HCT116 (cell line): Measurements from ENCODE around the gene HSF2BP. TPM values are rescaled to one million over a fixed set of nuclear protein-coding genes. Genes with fewer than 3 reads are reported as not detected.

Experiments
- ATAC-seq: fragments of 200-7000 bp; cut with Tn5 transposase; 2 replicates; pipeline ENCODE4 v1.9.1; 2020; ENCODE audit warnings: mild to moderate bottlenecking, moderate library complexity
- BruUV-seq: library from RNA; stranded (reverse); fragments of 400-500 nt; replicated peaks from 2 replicates; lab custom pipeline; 2021; lab: Mats Ljungman, UMichigan
- CTCF ChIA-PET: fragments of 300-600 bp; sonication (Branson Sonifier 250); formaldehyde crosslinking; loops from one replicate; lab custom pipeline; 2021; ENCODE audit warnings: antibody characterized with exemption; lab: Charles Lee
- POLR2A ChIA-PET: fragments of 300-600, 350-600 bp; sonication (Branson Sonifier 250); formaldehyde crosslinking; loops from one replicate; lab custom pipeline; 2021; ENCODE audit warnings: antibody characterized with exemption; lab: Charles Lee
- RAD21 ChIA-PET, 2 experiments: fragments of 300-600 bp; sonication (Branson Sonifier 250); formaldehyde crosslinking; loops; one replicate each; lab custom pipeline; 2023; ENCODE audit warnings: low total read pairs in 2 of 2; ENCODE audit not compliant: uncharacterized antibody in 2 of 2, unreplicated experiment in 2 of 2, low non-redundant PET in 1 of 2; lab: Charles Lee
- DNase-seq: peaks from one replicate; pipeline ENCODE4 v3.0.0-alpha.2; 2010; ENCODE audit warnings: low read depth, low spot score
- H2AFZ ChIP-seq: fragments of 200-600 bp; shearing (Covaris generic), sonication (generic); 2 replicates; pipeline ENCODE4 v1.6.1; 2017; ENCODE audit warnings: low read depth, mixed run types, mixed read lengths, antibody characterized with exemption, low read length; ENCODE audit not compliant: poor library complexity, severe bottlenecking
- H3K27ac ChIP-seq: 2 replicates; pipeline ENCODE4 v1.5.1; 2012; ENCODE audit warnings: low read depth, low read length
- H3K27me3 ChIP-seq: fragments of 200-600 bp; sonication (generic); 2 replicates; pipeline ENCODE4 v1.6.1; 2016; ENCODE audit warnings: mixed run types, low read length, mixed read lengths; ENCODE audit not compliant: insufficient read depth
- H3K36me3 ChIP-seq, 2 experiments: fragments of 200-500 bp in 1 of 2; fragments of 200-600 bp in 1 of 2; sonication (Bioruptor generic) in 1 of 2; sonication (generic) in 1 of 2; 2 replicates each; pipeline versions ENCODE4 v1.5.1 to v1.6.1; 2014 to 2016; ENCODE audit warnings: low read length in 2 of 2, inconsistent platforms in 1 of 2, mixed read lengths in 1 of 2, mixed run types in 1 of 2; ENCODE audit not compliant: insufficient read depth in 2 of 2, control insufficient read depth in 1 of 2
- H3K4me1 ChIP-seq, 2 experiments: fragments of 200-600 bp in 1 of 2; sonication (generic) in 1 of 2; 2 replicates each; pipeline versions ENCODE4 v1.5.1 to v1.6.1; 2012 to 2017; ENCODE audit warnings: low read length in 2 of 2, inconsistent platforms in 1 of 2, mild to moderate bottlenecking in 1 of 2, mixed read lengths in 1 of 2, mixed run types in 1 of 2, moderate library complexity in 1 of 2; ENCODE audit not compliant: insufficient read depth in 2 of 2, control insufficient read depth in 1 of 2
- H3K4me2 ChIP-seq: fragments of 200-600 bp; sonication (generic); 2 replicates; pipeline ENCODE4 v1.6.1; 2017; ENCODE audit warnings: mixed run types, low read length, mixed read lengths
- H3K4me3 ChIP-seq, 2 experiments: fragments of 200-600 bp in 1 of 2; sonication (generic) in 1 of 2; replicated peaks in 1 of 2; 2 replicates each; pipeline ENCODE4 v1.5.1; 2011 to 2016; ENCODE audit warnings: low read length in 2 of 2, control low read depth in 1 of 2, low read depth in 1 of 2, mild to moderate bottlenecking in 1 of 2, mixed read lengths in 1 of 2, mixed run types in 1 of 2
- H3K79me2 ChIP-seq: fragments of 200-600 bp; sonication (generic); 2 replicates; pipeline ENCODE4 v1.6.1; 2017; ENCODE audit warnings: mild to moderate bottlenecking, mixed run types, low read length, moderate library complexity, mixed read lengths; ENCODE audit not compliant: insufficient read depth
- H3K9ac ChIP-seq: fragments of 200-600 bp; sonication (generic); 2 replicates; pipeline ENCODE4 v1.6.1; 2016; ENCODE audit warnings: low read length, mixed read lengths
- H3K9me2 ChIP-seq: fragments of 200-600 bp; sonication (generic), shearing (Covaris generic); 2 replicates; pipeline ENCODE4 v1.6.1; 2017; ENCODE audit warnings: mixed run types, mild to moderate bottlenecking, moderate library complexity; ENCODE audit not compliant: insufficient read depth
- H3K9me3 ChIP-seq, 2 experiments: fragments of 200-500 bp in 1 of 2; fragments of 200-600 bp in 1 of 2; sonication (Bioruptor generic) in 1 of 2; sonication (generic) in 1 of 2; 2 replicates each; pipeline ENCODE4 v1.6.1; 2014 to 2017; ENCODE audit warnings: low read length in 2 of 2, mixed read lengths in 2 of 2, inconsistent platforms in 1 of 2, low read depth in 1 of 2, mild to moderate bottlenecking in 1 of 2, mixed run types in 1 of 2, moderate library complexity in 1 of 2; ENCODE audit not compliant: control insufficient read depth in 1 of 2, insufficient read depth in 1 of 2
- H4K20me1 ChIP-seq: fragments of 200-600 bp; sonication (generic), shearing (Covaris generic); 2 replicates; pipeline ENCODE4 v1.6.1; 2017; ENCODE audit warnings: mixed run types, mild to moderate bottlenecking, moderate library complexity; ENCODE audit not compliant: insufficient read depth
- CBX3 ChIP-seq: IDR thresholded peaks from 2 replicates; pipeline ENCODE4 v1.6.1; 2012; ENCODE audit warnings: low read depth
- CEBPB ChIP-seq: IDR thresholded peaks from 2 replicates; pipeline ENCODE4 v1.6.1; 2012; ENCODE audit warnings: low read depth
- ELF1 ChIP-seq: IDR thresholded peaks from 2 replicates; pipeline ENCODE4 v1.6.1; 2012; ENCODE audit warnings: low read depth, borderline replicate concordance
- EZH2 ChIP-seq: fragments of 200-600 bp; sonication (generic); IDR thresholded peaks from 2 replicates; pipeline ENCODE4 v1.6.1; 2017; ENCODE audit warnings: antibody characterized with exemption, mixed run types
- POLR2A ChIP-seq: IDR thresholded peaks from 2 replicates; pipeline ENCODE4 v1.7.0; 2011; ENCODE audit warnings: borderline replicate concordance; ENCODE audit not compliant: insufficient read depth, insufficient read length; ENCODE audit errors: extremely low read depth
- POLR2AphosphoS5 ChIP-seq: IDR thresholded peaks from 2 replicates; pipeline ENCODE4 v1.6.1; 2011; ENCODE audit warnings: mild to moderate bottlenecking, low read depth, low read length, moderate library complexity
- RAD21 ChIP-seq: IDR thresholded peaks from 2 replicates; pipeline ENCODE4 v1.6.1; 2012; ENCODE audit warnings: low read depth, mild to moderate bottlenecking
- TCF7L2 ChIP-seq: IDR thresholded peaks from 2 replicates; pipeline ENCODE4 v1.7.0; 2011; ENCODE audit warnings: borderline replicate concordance, inconsistent platforms; ENCODE audit not compliant: insufficient read depth, insufficient read length; ENCODE audit errors: extremely low read depth
- YY1 ChIP-seq: IDR thresholded peaks from 2 replicates; pipeline ENCODE4 v1.6.1; 2011; ENCODE audit warnings: low read length, low read depth, moderate library complexity, mild to moderate bottlenecking; ENCODE audit not compliant: insufficient replicate concordance; ENCODE audit errors: extremely low read depth
- ZFX ChIP-seq: fragments of 450-650 bp; IDR thresholded peaks from 2 replicates; pipeline ENCODE4 v1.6.1; 2017
- intact Hi-C: fragments of 100-400 bp; cut with micrococcal nuclease; formaldehyde crosslinking; loops from 2 replicates; pipeline ENCODE4 v1.10.0; 2022
- total RNA-seq: library from RNA; stranded (reverse); gene quantifications from one replicate; pipeline ENCODE4 v1.2.1, GENCODE V29; 2021; ENCODE audit not compliant: unreplicated experiment
- TF ChIP-seq, protein P1 (sequence below): IDR thresholded peaks from 2 replicates; pipeline ENCODE4 v1.6.1; 2012; ENCODE audit warnings: low read depth
- TF ChIP-seq, protein P2 (sequence below), 3 experiments: fragments of 200-600 bp in 1 of 3; sonication (generic) in 1 of 3; IDR thresholded peaks in 2 of 3; conservative IDR thresholded peaks in 1 of 3; 2 replicates each; pipeline ENCODE4 v1.5.1; 2012 to 2017; ENCODE audit warnings: low read depth in 2 of 3, low read length in 2 of 3, antibody characterized with exemption in 1 of 3, borderline replicate concordance in 1 of 3, control low read depth in 1 of 3, mild to moderate bottlenecking in 1 of 3, mixed read lengths in 1 of 3, mixed run types in 1 of 3, moderate library complexity in 1 of 3; ENCODE audit not compliant: insufficient read depth in 1 of 3

Gene HSF2BP
- total RNA-seq, 1 experiment from 2014 or later: 0.59 TPM

DNA sequence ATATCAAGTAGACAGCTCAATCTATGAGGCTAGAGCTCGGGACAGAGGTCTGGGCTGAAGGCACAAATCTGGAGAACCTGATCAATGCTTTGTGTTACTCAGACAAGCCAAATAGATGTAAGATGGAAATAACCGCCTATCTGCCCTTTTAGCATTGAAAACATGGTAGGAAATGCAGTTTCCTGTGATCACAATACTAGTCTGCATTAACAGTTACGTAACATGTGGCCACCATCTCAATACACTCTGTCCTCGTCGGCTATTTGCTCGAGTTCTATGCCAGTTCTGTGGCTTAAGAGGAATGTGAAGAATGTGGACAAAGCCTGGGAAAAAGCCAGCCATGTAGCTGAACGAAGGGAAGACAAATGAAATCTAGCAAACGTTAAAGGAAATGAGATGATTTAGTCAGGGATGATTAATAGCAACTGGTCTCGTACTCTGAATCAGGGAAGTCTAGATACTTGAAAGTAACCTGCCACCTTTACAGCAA lies 73.3 kb downstream of the HSF2BP start (continued):
- TF ChIP-seq, protein P1, sequence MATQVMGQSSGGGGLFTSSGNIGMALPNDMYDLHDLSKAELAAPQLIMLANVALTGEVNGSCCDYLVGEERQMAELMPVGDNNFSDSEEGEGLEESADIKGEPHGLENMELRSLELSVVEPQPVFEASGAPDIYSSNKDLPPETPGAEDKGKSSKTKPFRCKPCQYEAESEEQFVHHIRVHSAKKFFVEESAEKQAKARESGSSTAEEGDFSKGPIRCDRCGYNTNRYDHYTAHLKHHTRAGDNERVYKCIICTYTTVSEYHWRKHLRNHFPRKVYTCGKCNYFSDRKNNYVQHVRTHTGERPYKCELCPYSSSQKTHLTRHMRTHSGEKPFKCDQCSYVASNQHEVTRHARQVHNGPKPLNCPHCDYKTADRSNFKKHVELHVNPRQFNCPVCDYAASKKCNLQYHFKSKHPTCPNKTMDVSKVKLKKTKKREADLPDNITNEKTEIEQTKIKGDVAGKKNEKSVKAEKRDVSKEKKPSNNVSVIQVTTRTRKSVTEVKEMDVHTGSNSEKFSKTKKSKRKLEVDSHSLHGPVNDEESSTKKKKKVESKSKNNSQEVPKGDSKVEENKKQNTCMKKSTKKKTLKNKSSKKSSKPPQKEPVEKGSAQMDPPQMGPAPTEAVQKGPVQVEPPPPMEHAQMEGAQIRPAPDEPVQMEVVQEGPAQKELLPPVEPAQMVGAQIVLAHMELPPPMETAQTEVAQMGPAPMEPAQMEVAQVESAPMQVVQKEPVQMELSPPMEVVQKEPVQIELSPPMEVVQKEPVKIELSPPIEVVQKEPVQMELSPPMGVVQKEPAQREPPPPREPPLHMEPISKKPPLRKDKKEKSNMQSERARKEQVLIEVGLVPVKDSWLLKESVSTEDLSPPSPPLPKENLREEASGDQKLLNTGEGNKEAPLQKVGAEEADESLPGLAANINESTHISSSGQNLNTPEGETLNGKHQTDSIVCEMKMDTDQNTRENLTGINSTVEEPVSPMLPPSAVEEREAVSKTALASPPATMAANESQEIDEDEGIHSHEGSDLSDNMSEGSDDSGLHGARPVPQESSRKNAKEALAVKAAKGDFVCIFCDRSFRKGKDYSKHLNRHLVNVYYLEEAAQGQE: no peak
- TF ChIP-seq ELF1: no peak
- TF ChIP-seq, protein P2, sequence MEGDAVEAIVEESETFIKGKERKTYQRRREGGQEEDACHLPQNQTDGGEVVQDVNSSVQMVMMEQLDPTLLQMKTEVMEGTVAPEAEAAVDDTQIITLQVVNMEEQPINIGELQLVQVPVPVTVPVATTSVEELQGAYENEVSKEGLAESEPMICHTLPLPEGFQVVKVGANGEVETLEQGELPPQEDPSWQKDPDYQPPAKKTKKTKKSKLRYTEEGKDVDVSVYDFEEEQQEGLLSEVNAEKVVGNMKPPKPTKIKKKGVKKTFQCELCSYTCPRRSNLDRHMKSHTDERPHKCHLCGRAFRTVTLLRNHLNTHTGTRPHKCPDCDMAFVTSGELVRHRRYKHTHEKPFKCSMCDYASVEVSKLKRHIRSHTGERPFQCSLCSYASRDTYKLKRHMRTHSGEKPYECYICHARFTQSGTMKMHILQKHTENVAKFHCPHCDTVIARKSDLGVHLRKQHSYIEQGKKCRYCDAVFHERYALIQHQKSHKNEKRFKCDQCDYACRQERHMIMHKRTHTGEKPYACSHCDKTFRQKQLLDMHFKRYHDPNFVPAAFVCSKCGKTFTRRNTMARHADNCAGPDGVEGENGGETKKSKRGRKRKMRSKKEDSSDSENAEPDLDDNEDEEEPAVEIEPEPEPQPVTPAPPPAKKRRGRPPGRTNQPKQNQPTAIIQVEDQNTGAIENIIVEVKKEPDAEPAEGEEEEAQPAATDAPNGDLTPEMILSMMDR (IDR thresholded peaks at IDR 0.05 in 2 of 3, conservative IDR thresholded peaks at IDR 0.05 in 1 of 3; ENCODE audit: borderline replicate concordance in 1 of 3, insufficient read depth in 1 of 3, low read depth in 2 of 3, low read length in 2 of 3): no peak

DNA sequence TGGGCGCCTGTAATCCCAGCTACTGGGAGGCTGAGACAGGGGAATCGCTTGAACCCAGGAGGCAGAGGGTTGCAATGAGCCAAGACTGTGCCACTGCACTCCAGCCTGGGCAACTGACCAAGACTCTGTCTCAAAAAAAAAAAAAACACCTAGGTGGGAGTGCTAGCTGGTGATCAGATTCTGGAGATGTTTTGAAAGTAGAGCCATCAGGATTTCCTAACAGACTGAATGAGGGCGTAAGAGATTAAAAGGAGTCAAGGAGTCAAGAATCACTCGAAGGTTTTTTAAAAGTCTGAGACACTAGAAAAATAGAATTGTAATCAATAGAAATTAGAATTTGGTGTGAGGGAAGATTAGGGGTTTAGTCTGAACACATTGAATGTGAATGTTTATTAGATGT lies 73.8 kb downstream of the HSF2BP start:
- Histone ChIP-seq H3K9me2 (no peaks in the 10 kb centered on the region), H3K27ac (no peak overlapping the region), H3K36me3 (no peaks in the 10 kb centered on the region), H3K4me2 (peak overlapping the region; percentile 55), H2AFZ (peak overlapping the region; percentile 62), H3K9ac (no peak overlapping the region), H3K27me3 (no peaks in the 10 kb centered on the region), H3K4me3 (no peak overlapping the region), H3K79me2 (no peaks in the 10 kb centered on the region), H3K4me1 (peaks cover 15 to 19% of the 10 kb centered on the region in 2 experiments), H3K9me3 (no peaks in the 10 kb centered on the region), H4K20me1 (no peaks in the 10 kb centered on the region)
- RAD21 ChIA-PET: no interaction called here
- POLR2A ChIA-PET: no interaction called here
- no TSS peak for BruUV-seq
- no peak for DNase-seq
- CTCF ChIA-PET: no interaction called here
- ATAC-seq: no peak
- intact Hi-C loops: no loop called here
- TF ChIP-seq TCF7L2 (no peak), CEBPB (no peak), CBX3 (no peak), YY1 (no peak), ELF1 (no peak), EZH2 (no peak), POLR2A (no peak), POLR2AphosphoS5 (no peak), RAD21 (no peak), ZFX (no peak)
- TF ChIP-seq, protein P2 (IDR thresholded peaks at IDR 0.05 in 2 of 3, conservative IDR thresholded peaks at IDR 0.05 in 1 of 3; ENCODE audit: borderline replicate concordance in 1 of 3, insufficient read depth in 1 of 3, low read depth in 2 of 3, low read length in 2 of 3): no peak
